Ovary (tissue), 9 donors: ENCODE measurements around the gene RASSF8. TPM values are rescaled to one million over a fixed set of nuclear protein-coding genes. Genes with fewer than 3 reads are reported as not detected.

ENCODE experiments used
- DNase-seq, 5 donors: peaks; one replicate each; pipeline ENCODE4 v3.0.0-alpha.2; 2019 to 2020
- H3K27ac ChIP-seq, 2 donors: fragments of 200-600 bp; one replicate each; pipeline versions ENCODE4 v1.5.1 to v1.8.0; 2019 to 2022
- H3K27me3 ChIP-seq: fragments of 200-600 bp; one replicate; pipeline ENCODE4 v1.8.0; 2022
- H3K36me3 ChIP-seq: fragments of 200-600 bp; sonication (generic); one replicate; pipeline ENCODE4 v1.5.1; 2019
- H3K4me1 ChIP-seq: one replicate; pipeline ENCODE4 v1.8.1; 2013; ENCODE audit warnings: mild to moderate bottlenecking, moderate library complexity; ENCODE audit not compliant: insufficient read depth
- H3K4me3 ChIP-seq: fragments of 200-600 bp; sonication (generic); one replicate; pipeline ENCODE4 v1.5.1; 2017
- H3K9me3 ChIP-seq, 2 donors: fragments of 200-600 bp in 1 of 2; sonication (generic) in 1 of 2; one replicate each; pipeline versions ENCODE4 v1.5.1 to v1.8.1; 2013 to 2019; ENCODE audit warnings: mild to moderate bottlenecking in 1 of 2, moderate library complexity in 1 of 2
- EP300 ChIP-seq: sonication (generic); formaldehyde crosslinking; IDR thresholded peaks from one replicate; pipeline ENCODE4 v1.6.1; 2017; ENCODE audit warnings: antibody characterized with exemption
- POLR2A ChIP-seq: fragments of 450-650 bp; IDR thresholded peaks from one replicate; pipeline ENCODE4 v1.6.1; 2017; ENCODE audit warnings: antibody characterized with exemption, mild to moderate bottlenecking, moderate library complexity
- WGBS, 3 donors: extraction: QIAGEN DNeasy Blood & Tissue Kit in 1 of 3; methylation state at CpG; one replicate each; pipeline versions ENCODE4 v1.1.5 to v1.1.7; 2013 to 2017; 5-methylcytosine and 5-hydroxymethylcytosine counted together
- intact Hi-C, 4 donors: fragments of 100-400 bp; cut with DNase I; formaldehyde crosslinking; loops; one replicate each; pipeline versions ENCODE4 v1.11.0 to v1.15.1; 2022 to 2023
- polyA plus RNA-seq, 2 donors: library from polyadenylated mRNA; stranded (reverse); fragments of 200-250 nt in 1 of 2; fragments of 350-450 nt in 1 of 2; fragmentation: Illumina TruSeq in 1 of 2; extraction: RNeasy Lipid Tissue Mini Kit (QIAGEN cat#74804) in 1 of 2; gene quantifications; one replicate each; pipeline ENCODE4 v1.2.3, GENCODE V29; 2013 to 2014
- total RNA-seq, 7 donors: library from RNA; depleted of rRNA in 2 of 7; stranded (reverse); fragments of >200 nt in 2 of 7; fragmentation: NEBNext Ultra II Directional in 3 of 7; extraction: Animal tissue kit (Norgen Biotek cat#: 25700) in 3 of 7; gene quantifications; one replicate each; pipeline versions ENCODE4 v1.1.0 to v1.2.4, GENCODE V29; 2016 to 2023
- TF ChIP-seq, protein P1 (sequence below), 3 donors: fragments of 450-650 bp in 2 of 3; fragments of 200-600 bp in 1 of 3; IDR thresholded peaks; one replicate each; pipeline versions ENCODE4 v1.5.1 to v1.8.0; 2016 to 2022; ENCODE audit warnings: antibody characterized with exemption in 3 of 3, mild to moderate bottlenecking in 1 of 3
- donor health status: DM: no; HTN: no; CAD: no; lungs with moderate emphysema.
- donor health status: DM: no; HTN: no; CAD: no.
- donor health status: Bipolar disorder and iron deficiency.
- donor health status: DM: yes; HTN: yes; CAD: no.
- donor health status: DM: no; HTN: no; CAD: no.
- donor health status: DM: yes; HTN: yes; CAD: no.

Gene RASSF8
- total and polyA plus RNA-seq, 9 donors: 16.5 to 134 (median 82.5) TPM

DNA sequence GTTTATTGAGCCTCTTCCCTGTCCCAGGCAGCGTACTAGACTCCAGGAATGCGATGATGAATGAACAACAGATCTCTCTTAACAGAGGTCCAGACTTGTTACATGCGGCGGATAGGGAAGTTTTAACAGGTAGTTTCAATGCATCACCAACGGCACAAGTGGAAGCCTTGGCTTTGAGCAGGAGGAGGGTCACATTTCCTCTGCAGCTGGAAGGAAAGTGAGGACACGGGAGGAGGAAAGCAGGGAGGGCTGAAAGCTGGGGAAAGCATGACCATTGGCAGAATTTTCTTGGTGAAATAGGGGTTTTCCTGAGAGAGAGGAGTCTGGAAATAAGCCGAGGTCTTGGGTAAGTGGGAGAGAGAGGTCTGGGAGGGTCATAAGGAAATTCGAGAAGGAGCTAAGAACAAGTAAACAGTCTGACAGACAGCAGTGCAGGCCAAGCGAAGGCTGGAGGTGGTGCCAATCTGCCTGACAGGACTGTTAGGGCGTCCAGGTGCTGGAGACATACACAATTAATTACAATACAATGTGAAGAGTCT is 150.9 kb downstream of the RASSF8 start:
- DNase-seq: peak in 3 of 5 donors; percentile 28 to 55 (median 41)
- no peak for TF ChIP-seq POLR2A
- TF ChIP-seq, protein P1, sequence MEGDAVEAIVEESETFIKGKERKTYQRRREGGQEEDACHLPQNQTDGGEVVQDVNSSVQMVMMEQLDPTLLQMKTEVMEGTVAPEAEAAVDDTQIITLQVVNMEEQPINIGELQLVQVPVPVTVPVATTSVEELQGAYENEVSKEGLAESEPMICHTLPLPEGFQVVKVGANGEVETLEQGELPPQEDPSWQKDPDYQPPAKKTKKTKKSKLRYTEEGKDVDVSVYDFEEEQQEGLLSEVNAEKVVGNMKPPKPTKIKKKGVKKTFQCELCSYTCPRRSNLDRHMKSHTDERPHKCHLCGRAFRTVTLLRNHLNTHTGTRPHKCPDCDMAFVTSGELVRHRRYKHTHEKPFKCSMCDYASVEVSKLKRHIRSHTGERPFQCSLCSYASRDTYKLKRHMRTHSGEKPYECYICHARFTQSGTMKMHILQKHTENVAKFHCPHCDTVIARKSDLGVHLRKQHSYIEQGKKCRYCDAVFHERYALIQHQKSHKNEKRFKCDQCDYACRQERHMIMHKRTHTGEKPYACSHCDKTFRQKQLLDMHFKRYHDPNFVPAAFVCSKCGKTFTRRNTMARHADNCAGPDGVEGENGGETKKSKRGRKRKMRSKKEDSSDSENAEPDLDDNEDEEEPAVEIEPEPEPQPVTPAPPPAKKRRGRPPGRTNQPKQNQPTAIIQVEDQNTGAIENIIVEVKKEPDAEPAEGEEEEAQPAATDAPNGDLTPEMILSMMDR (IDR thresholded peaks at IDR 0.05): no peak
- TF ChIP-seq EP300: no peak
- peak overlapping the region; percentile 6 to 59 for H3K27ac ChIP-seq
- H3K4me3 ChIP-seq: no peak overlapping the region
- intact Hi-C loops: no loop called here
- H3K4me1 ChIP-seq: no peaks in the 10 kb centered on the region
- no peaks in the 10 kb centered on the region for H3K36me3 ChIP-seq
- H3K27me3 ChIP-seq: no peaks in the 10 kb centered on the region
- no peaks in the 10 kb centered on the region for H3K9me3 ChIP-seq
- WGBS, 3 donors: 48 to 59% (median 50%) methylated on average over 10 of the region's 10 CpGs

DNA sequence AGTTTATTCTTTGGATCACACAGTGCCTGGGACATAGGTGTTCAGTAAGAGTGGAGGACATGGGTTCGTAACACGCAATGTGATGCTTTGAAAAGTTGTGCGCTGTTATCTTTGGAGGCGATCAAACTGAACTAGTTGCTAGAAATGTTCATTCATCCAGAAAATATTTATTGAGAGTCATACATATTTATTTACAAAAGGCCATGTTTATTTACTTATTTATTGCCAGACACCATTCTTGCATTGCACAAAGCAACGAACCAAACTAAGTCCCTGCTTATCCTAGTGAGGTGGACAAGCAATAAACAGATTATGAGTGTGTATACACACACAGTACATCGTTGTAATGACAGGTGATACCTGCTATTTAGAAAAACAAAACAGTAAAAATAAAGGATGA is 153.8 kb downstream of the RASSF8 start:
- H3K4me1 ChIP-seq: no peaks in the 10 kb centered on the region
- intact Hi-C loops: loop anchor here in 1 of 4 donors (10.0 kb wide), 1 partner anchor 543 kb away; no protein-coding TSS in a partner anchor
- no peak overlapping the region for H3K4me3 ChIP-seq
- H3K27ac ChIP-seq: no peak overlapping the region
- TF ChIP-seq, protein P1 (IDR thresholded peaks at IDR 0.05): no peak
- TF ChIP-seq POLR2A (no peak), EP300 (no peak)
- no peak for DNase-seq
- H3K9me3 ChIP-seq: no peaks in the 10 kb centered on the region
- no peaks in the 10 kb centered on the region for H3K36me3 ChIP-seq
- H3K27me3 ChIP-seq: no peaks in the 10 kb centered on the region
- 83 to 86% (median 85%) methylated on average over 6 of the region's 6 CpGs for WGBS, 3 donors

DNA sequence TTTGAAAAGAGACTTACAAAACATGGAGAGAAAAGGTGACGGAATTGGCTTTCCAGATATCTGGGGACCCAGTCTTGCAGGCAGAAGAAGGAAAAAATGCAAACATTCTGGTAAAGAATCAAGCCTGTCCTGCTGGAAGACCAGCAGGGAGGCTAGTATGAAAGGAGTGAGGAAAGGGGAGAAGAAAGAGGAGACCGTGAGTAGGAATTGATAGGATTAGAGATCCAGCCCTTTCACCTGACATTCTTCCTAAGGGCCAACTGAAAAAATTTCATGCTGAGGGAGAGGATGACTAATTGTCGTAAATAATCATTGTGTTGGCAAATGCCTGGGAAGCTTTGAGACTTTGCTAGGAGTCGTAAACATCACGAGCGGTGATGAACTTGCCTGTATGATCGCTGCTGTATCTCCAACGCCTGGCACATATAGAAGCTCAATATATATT is 154.2 kb downstream of the RASSF8 start:
- DNase-seq: no peak
- TF ChIP-seq, protein P1 (IDR thresholded peaks at IDR 0.05): no peak
- TF ChIP-seq EP300 (no peak), POLR2A (no peak)
- intact Hi-C loops: loop anchor here in 1 of 4 donors (10.0 kb wide), 1 partner anchor 542 kb away; no protein-coding TSS in a partner anchor
- no peak overlapping the region for H3K27ac ChIP-seq
- no peaks in the 10 kb centered on the region for H3K36me3 ChIP-seq
- H3K9me3 ChIP-seq: no peaks in the 10 kb centered on the region
- no peaks in the 10 kb centered on the region for H3K4me1 ChIP-seq
- 86 to 95% (median 92%) methylated on average over 8 of the region's 8 CpGs for WGBS, 3 donors
- H3K4me3 ChIP-seq: no peak overlapping the region
- no peaks in the 10 kb centered on the region for H3K27me3 ChIP-seq

DNA sequence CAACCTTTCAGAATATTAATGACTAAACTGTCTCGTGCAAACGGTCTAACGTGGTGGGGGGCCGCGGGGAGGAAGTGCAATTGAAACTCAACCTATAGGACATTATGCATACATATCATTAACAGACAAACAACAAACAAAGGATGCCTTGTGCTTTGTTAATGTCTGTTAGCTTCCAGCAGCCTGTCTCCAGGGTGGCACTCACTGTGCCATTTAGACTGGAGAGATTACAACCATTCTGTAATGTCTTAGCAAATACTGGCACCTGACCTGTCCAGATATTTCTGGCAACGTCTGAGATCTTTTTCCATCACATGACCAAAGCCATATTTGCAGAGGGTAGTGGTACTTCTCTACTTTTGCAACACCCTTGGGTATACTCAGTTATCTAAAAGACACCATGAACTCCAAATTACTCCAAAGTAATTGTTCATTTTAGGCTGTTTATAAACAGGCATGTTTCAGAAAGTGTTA is 154.7 kb downstream of the RASSF8 start:
- Histone ChIP-seq H3K27ac (peak overlapping the region in 1 of 2 donors; percentile 96), H3K9me3 (no peaks in the 10 kb centered on the region), H3K4me3 (no peak overlapping the region), H3K27me3 (no peaks in the 10 kb centered on the region), H3K36me3 (no peaks in the 10 kb centered on the region), H3K4me1 (no peaks in the 10 kb centered on the region)
- intact Hi-C loops: loop anchor here in 1 of 4 donors (10.0 kb wide), 1 partner anchor 542 kb away; no protein-coding TSS in a partner anchor
- TF ChIP-seq POLR2A (no peak), EP300 (no peak)
- TF ChIP-seq, protein P1 (IDR thresholded peaks at IDR 0.05): no peak
- no peak for DNase-seq
- 51 to 59% (median 51%) methylated on average over 6 of the region's 6 CpGs for WGBS, 3 donors
